CD4-positive, alpha-beta T cell treated with Interleukin-4 for 1 hour (primary cell): ENCODE results near the gene SIGLEC5.

ENCODE experiments used
- DNase-seq, 2 donors: peaks; one replicate each; pipeline ENCODE4 v3.0.0-alpha.2; 2020 to 2022

Gene SIGLEC5, protein sequence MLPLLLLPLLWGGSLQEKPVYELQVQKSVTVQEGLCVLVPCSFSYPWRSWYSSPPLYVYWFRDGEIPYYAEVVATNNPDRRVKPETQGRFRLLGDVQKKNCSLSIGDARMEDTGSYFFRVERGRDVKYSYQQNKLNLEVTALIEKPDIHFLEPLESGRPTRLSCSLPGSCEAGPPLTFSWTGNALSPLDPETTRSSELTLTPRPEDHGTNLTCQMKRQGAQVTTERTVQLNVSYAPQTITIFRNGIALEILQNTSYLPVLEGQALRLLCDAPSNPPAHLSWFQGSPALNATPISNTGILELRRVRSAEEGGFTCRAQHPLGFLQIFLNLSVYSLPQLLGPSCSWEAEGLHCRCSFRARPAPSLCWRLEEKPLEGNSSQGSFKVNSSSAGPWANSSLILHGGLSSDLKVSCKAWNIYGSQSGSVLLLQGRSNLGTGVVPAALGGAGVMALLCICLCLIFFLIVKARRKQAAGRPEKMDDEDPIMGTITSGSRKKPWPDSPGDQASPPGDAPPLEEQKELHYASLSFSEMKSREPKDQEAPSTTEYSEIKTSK

DNA sequence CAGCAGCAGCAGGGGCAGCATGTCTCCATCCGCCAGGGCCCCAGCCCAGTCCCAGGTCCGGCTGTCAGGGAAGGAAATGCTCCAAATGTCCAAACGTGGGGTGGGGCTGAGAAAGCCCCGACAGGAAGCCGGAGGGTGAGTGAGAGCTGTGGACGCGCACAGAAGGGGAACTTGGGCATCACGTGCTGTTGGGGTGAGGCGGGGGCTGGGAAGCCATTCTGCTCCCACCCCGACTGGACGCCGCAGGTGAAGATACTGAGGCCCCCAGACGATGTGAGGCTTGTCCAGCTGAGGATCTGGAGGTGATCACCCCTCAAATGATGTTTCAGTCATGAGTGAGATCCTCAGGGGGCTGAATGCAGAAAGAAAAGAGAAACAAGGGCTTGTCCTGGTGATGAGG is at the start of gene SIGLEC5:
Gene SIGLEC5 (minus strand): TSS at position 87 of the 400 bp plus-strand sequence. CDS start 66 bp downstream, at position 21.
- peak in 1 of 2 donors; percentile 18 for DNase-seq

DNA sequence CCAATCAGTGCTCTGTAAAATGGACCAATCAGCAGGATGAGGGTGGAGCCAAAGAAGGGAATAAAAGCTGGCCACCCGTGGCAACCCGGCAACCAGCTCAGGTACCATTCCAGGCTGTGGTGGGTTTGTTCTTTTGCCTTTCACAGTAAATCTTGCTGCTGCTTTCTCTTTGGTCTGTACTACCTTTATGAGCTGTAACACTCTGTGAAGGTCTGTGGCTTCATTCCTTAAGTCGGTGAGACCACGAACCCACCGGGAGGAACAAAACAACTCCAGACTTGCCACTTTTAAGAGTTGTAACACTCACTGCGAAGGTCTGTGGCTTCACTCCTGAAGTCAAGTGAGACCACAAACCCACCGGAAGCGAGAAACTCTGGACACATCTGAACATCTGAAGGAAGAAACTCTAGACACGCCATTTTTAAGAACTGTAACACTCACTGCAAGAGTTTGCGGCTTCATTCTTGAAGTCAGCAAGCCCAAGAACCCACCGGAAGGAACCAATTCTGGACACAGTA is 46.4 kb upstream of the SIGLEC5 start:
- peak; percentile 36 to 53 for DNase-seq

DNA sequence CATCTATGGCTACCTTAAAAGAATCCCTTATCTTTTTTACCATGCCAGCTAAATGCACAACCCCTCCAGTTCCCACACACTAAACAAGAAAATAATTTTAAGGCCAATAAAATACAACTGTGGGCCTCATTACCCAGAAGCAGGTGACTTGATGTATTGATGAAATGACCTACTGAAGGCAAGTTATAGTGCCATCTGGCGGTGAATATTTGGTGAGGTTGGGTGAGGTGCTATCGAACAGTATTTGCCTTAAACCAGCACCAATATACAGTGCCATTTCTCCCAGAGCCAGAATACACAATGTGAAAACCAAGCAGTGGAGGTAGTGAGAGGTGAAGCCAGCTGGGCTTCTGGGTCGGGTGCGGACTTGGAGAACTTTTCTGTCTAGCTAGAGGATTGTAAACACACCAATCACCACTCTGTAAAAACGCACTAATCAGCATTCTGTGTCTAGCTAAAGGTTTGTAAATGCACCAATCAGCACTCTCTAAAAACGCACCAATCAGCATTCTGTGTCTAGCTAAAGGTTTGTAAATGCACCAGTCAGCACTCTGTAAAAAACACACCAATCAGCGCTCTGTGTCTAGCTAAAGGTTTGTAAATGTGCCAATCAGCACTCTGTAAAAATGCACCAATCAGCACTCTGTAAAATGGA is 45.8 kb upstream of the SIGLEC5 start:
- DNase-seq = peak in 1 of 2 donors; percentile 23

DNA sequence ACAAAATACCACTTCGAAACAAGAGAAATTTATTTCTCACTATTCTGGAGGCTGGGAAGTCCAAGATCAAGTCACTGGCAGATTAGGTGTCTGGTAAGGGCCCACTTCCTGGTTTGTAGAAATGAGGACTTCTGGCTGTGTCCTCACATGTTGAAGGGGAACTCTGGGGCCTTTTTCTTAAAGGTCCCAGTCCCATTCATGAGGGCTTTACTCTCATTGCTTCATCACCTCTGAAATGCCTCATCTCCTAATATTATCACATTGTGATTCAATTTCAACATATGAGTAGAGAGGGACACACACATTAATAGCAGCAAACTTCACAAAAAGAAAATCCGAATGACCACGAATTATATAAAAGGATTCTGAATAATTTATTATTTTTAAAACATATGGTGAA is 38.0 kb upstream of the SIGLEC5 start:
- DNase-seq = no peak

DNA sequence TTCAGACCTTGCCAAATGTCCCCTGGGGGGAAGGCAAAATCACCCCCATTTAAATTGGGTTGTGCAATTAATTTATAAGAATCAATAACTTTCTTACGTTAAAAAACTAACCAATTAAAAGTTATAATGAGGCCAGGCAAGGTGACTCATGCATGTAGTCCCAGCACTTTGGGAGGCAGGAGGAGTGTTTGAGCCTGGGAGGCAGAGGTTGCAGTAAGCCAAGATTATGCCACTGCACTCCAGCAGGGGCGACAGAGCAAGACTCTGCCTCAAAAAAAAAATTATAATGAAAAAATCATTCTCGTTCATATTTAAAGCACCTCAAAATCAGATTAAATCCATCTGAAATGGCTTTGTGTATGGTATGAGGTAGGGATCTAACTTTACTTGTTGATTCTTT is 34.8 kb upstream of the SIGLEC5 start:
- DNase-seq = no peak

DNA sequence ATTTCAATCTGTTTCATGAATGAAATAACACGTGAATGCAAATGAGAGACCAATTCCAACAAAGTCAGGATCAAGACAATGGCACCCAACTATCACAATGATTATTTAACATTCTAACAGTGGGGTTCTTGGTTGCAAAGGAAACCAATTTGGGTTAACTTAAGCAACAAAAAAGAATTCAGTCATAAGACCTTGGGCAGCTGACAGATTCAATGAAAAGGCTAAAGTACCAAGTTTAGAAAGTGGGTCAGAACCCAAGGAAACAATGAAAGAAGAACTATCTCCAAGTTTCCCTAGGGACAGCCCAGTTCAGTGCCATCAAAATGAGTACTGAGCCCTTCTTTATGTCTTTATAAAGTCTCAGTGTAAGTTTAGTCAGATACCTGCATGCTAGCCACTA is 33.9 kb upstream of the SIGLEC5 start:
- DNase-seq = no peak

DNA sequence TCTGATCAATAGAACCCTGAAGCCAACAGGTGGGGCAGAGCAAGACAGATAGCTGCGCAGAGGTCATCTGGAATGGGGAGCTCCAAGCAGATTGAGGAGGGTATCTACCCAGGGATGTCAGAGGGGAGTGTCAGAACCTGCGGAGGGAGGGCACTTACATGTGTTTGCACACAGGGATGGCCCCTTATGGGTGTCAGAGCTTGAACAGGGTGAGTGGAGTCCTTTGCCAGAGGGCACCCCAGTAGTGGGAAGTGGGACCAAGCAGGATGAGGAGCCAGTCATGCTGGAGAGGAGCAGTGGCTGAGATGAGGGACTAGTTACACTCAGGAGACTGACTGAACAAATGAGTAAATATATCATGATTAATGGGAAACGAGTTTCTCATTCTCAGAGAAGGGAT is 33.4 kb upstream of the SIGLEC5 start:
- no peak for DNase-seq

DNA sequence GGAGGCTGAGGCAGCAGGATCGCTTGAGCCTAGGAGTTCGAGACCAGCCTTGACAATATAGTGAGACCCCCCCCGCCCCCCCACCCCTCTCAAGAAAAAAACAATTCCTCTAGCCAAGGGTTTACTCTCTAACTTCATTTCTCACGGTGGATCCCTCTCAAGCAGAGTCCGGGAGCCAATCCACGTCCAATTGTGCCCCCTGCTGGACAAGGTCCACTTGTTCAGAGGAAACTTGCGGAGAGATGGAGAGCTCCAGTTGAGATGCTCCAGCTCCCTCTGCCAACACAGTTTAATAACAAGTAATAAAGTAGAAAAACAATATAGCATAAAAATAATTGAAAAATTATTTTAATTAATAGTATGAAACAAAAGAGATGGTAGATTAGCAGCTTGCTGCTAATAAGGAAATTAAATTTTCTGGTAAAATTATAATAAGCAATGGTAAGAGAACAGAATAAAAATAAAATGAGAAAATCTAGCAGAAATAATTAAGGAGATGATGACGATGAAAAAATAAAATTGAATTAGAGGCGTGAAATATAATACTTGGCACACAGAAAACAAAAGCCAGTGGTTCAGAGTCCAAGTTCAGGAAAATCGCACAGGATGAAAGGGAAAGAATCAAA is 30.9 kb upstream of the SIGLEC5 start:
- peak; percentile 41 to 48 for DNase-seq

DNA sequence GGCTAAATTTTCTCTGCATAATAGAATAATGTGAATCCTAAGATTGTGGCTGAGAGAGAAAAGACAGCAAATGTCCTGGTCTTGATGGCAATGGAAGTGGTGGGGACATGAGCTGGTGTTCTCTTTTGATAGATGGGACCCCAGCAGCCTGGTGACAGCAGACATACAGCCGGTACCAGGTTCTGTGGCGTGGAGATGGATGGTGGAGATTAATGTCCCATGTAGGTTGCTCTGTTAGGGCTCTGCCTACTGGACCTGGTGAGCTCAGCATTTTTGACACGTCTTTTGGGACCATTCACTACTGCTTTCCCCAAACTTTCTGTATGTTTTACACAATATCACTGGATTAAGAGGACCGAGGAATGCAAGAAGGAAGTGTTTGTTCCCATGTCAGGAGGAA is 24.6 kb upstream of the SIGLEC5 start:
- DNase-seq = no peak

DNA sequence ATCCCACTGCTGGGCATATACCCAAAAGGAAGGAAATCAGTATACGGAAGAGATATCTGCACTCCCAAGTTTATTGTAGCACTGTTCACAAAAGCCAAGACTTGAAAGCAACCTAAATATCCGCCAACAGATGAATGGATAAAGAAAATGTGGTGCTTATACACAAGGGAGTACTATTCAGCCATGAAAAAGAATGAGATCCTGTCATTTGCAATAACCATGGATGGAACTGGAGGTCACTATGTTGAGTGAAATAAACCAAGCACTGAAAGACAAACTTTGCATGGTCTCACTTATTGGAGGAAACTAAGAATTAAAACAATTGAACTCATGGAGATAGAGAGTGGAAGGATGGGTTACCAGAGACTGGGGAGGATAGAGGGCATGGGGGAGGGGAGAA is 23.0 kb upstream of the SIGLEC5 start:
- DNase-seq = no peak

DNA sequence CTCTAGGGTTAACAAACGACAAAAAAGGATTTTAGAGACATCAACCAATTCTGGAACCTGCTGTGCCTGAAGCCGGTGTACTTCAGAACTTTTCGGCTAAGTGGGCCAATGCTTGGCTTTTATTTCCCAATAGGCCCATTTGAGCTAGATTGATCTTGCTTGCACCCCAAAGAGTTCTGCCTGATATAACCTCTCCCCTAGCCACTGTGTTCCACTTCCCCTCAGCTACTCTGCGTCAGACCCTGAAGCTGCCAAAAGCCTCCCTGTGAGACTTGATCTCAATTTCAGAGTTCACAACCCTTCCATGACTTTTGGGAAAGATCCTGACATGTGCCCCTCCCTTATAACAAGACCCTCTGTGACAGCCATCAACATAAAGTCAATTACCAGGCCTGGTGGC is 22.1 kb upstream of the SIGLEC5 start:
- DNase-seq = no peak

DNA sequence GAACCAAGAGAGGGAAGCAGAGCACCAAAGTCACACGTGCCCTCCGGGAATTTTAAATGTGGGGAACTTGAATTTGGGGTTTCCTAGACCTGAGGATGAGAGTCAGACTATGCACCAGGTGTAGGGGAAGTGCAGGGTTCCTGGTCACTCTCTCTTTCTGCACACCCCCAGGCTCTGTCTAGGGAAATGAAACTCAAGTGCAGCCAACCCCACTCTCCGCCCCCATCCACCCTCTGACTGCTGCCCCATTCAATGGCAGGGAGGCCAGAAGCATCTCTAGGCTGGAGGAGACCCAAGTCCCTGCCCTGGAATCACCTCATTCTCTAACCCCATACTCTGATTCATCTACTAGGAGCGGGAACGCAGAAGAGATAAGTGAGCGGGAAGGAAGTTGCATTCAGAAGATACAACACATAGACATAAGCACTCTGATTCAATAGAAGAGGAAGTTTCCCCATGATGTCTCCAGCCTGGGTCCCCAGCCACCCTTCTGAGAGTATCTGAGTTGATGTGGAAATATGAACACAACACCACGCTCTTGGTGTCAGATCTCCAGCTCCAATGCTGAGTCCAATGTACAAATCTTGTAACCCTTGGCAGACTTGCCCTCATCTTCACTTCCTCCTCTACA is 21.1 kb upstream of the SIGLEC5 start:
- DNase-seq = peak; percentile 11 to 57

DNA sequence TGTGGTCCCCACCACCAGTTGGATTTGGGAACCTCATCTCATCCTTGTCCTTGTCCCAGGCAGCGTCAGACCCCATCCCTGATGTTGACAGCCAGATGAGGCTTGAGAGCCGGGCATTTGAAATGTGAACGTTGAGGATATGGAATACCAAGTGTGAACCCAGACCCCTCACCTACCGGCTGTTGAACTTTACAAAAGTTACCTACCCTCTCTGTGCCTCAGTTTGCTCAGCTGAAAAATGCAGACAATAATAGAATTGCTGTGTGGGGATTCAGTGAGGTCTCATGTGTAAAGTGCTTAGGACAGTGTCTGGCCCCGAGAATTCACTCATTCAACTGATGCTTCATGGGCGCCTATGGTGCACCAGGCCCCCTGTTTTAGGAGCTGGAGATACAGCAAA is 17.1 kb upstream of the SIGLEC5 start:
- DNase-seq = no peak

DNA sequence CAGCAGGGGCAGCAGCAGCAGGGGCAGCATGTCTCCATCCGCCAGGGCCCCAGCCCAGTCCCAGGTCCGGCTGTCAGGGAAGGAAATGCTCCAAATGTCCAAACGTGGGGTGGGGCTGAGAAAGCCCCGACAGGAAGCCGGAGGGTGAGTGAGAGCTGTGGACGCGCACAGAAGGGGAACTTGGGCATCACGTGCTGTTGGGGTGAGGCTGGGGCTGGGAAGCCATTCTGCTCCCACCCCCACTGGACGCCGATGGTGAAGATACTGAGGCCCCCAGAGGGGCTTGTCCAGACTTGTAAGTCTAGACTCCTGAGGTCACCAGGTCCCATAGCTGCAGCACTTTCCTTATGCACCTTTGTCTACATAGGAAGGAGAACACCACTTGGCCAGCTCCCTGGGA is 16.5 kb upstream of the SIGLEC5 start, which contains the start of gene SIGLEC14:
Gene SIGLEC14 (minus strand): TSS at position 96 of the 400 bp plus-strand sequence. CDS start 66 bp downstream, at position 30.
- peak in 1 of 2 donors; percentile 30 for DNase-seq

DNA sequence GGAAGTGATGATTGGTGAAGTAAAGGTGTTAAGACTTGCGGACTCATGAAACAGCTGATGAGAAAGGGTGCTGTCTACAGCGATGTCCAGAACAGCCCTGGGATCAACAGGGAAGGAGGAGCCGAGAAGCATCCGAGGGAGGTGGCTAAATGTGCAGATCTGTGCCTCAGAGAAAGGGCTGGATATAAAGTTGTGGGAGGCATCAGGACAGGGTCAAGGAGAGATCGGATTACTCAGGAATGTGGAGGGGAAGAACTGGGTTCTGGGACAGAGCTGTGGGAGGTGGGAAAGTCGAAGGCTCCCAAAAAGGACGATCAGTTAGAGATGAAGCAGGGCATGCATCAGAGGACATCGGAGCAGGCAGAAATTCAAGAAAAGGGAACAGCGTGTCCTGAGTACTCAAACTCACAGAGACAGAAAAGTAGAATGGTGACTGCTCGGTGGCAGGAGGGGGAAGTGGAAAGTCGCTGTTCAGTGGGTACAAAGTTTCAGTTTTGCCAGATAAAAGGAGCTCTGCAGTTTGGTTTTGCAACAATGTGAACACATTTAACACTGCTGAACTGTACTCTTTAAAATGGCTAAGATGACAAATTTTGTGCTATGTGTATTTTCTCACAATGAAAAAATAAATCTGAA is 14.6 kb upstream of the SIGLEC5 start:
- no peak for DNase-seq

DNA sequence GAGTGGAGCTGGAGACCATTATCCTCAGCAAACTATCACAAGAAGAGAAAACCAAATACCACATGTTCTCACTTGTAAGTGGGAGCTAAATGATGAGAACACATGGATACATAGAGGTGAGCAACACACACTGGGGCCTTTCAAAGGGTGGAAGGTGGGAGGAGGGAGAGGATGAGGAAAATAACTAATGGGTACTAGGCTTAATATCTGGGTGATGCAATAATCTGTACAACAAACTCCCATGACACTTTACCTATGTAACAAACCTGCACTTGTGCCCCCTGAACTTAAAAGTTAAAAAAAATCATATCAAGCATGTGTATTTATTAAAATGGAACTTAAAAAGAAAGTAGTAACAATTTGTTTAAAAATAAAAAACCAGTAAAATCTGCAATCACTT is 11.4 kb upstream of the SIGLEC5 start:
- no peak for DNase-seq

DNA sequence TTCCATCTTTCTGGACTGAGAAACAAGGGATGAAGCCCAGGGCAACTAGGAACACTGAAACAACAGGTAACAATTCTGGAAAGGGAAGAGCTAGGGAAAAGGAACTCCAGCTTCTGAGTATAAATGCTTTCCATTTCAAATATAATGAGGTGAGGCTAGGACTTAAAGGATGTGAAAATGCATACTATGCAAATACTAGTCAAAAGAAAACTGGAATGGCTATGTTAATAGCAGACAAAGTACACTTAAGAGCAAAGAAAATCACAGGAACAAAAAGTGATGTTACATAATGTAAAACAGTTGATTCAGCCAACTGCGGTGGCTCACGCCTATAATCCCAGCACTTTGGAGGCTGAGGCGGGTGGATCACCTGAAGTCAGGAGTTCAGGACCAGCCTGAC is 10.2 kb upstream of the SIGLEC5 start:
- no peak for DNase-seq

DNA sequence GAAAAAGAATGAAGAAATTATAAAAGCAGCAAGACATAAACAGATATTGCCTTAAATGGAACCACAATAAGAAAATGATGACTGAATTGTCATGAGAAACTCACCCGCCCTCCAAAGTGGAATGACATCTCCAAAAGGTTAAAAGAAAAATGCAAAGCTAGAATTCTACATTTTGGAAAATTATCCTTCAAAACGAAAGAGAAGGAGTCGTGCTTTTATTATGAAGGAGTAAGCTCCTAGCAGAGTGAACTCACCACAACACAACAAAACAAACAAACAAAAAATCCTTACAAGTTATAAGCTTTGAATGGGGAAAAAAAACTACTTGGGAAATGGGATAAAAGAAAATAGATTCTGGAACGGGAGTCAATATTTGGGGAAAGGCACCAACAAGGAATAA is 9.7 kb upstream of the SIGLEC5 start:
- no peak for DNase-seq

DNA sequence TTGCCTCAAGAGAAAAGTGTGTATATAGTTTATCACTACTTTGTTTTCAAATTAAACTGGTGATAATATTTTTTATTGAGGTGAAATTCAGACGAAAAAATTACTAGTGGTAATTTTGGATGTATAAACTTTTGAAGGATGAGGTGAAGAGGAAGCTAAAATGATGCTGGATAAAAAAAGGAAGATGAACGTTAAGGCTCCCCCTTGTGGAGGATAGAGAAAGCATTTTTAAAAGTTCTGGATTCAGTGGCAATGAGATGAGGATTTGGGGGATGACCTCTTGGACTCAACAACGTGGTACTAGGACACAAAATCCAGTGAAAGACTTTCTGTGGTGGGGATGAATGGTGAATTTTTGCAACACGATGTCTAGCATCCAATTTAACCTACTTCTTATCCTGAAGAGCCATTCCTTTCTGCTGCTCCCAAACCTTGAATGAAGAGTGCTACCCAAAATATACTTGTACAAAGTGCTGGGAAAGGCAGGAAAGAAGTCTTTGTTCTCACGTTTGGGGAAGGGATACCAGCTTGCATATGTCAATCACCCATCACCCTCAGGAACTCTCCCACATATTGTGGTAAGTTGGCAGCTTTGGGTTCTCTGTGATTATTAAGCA is 7.3 kb upstream of the SIGLEC5 start:
- DNase-seq = no peak

DNA sequence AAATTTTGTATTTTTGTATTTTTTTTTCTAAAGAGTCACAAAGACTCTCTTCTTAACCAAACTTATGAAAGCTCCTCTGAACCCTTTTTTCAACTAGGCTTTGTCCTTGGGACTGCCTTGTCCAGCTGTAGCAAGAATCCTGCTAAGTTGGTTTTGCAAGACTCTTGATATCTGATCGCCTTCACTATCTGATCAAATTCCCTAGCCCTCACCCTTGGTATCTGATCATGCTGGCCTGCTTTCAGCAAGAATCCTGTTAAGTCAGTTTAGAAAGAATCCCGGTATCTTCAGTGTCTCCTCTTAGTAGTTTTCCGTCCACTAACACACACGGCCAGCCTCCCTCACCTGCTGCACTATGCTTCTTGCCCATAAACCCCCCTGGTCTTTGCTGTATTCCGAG is 1.9 kb upstream of the SIGLEC5 start:
- no peak for DNase-seq

DNA sequence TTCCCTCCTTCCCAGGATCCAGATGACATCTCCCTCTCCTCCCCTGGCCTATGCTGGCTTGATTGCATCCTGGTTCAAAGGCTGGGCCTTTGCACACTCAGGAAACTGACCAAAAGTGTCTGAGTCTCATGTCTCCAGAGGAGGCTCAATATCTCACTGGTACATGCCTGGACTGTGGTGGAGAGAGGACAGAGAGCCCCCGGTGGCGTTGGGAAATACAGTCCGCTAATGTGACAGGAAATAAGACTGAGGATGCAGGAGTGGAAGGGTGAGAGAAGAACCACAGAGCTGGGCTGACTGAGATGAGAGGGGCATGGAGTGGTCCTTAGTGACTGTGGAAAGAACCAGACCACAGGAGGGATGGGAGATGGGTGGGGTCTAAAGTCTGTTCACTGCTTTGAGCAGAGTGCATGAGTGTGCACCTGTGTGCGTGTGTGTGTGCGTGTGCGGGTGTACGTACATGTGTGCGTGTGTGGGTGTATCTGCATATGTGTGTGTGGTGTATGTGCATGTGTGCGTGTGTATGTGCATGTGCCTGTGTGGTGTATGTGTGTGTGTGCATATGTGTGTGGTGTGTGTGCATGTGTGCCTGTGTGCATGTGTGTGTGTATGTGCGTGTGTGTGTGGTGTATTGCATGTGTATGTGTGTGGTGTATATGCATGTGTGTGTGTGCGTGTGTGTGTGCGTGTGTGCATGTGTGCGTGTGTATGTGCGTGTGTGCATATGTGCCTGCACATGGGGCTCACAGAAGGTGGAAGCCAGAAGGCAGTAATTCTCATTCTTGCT is 1.9 kb downstream of the SIGLEC5 start:
- DNase-seq = no peak
